ENCODE results near the gene AKAP13. TPM values are rescaled to one million over a fixed set of nuclear protein-coding genes. Genes with fewer than 3 reads are reported as not detected.

The AKAP13 gene
- total RNA-seq, 1 experiment from 2014 or later = 54.5 TPM

GRCh38 chr15:85427286-85428028 is 47.1 kb downstream of the AKAP13 start:
- no peaks in the 10 kb centered on the region for H3K9me3 ChIP-seq (ENCODE audit: low read depth, low read length, poor library complexity, severe bottlenecking)
- ChIA-PET CTCF (no interaction called here), POLR2A (ENCODE audit: low non-redundant PET) (no interaction called here)
- DNase-seq (ENCODE audit: low spot score) = no peak
- peaks cover 29% of the 10 kb centered on the region for H3K4me1 ChIP-seq (ENCODE audit: insufficient read depth, low read length, poor library complexity, severe bottlenecking)
- H3K36me3 ChIP-seq (ENCODE audit: insufficient read depth, low read length, poor library complexity, severe bottlenecking) = no peaks in the 10 kb centered on the region
- H3K27me3 ChIP-seq (replicated peaks; ENCODE audit: insufficient read depth, low read depth, low read length, poor library complexity) = no peaks in the 10 kb centered on the region
- intact Hi-C loops (cut with micrococcal nuclease; ENCODE audit: unreplicated experiment) = no loop called here
- H3K27ac ChIP-seq (ENCODE audit: low read depth, low read length, poor library complexity, severe bottlenecking) = no peak overlapping the region
- H3K4me3 ChIP-seq (ENCODE audit: low read depth, low read length, poor library complexity, severe bottlenecking) = no peak overlapping the region
- no peak for TF ChIP-seq EZH2 (IDR thresholded peaks at IDR 0.05; ENCODE audit: borderline replicate concordance, low read depth, low read length, poor library complexity, severe bottlenecking)
- TF ChIP-seq CTCF (conservative IDR thresholded peaks at IDR 0.05; ENCODE audit: low read depth, low read length) = no peak
- no TSS peak for BruUV-seq (replicated peaks)

- no peak for TF ChIP-seq CTCF (conservative IDR thresholded peaks at IDR 0.05; ENCODE audit: low read depth, low read length)
- no peak for TF ChIP-seq EZH2 (IDR thresholded peaks at IDR 0.05; ENCODE audit: borderline replicate concordance, low read depth, low read length, poor library complexity, severe bottlenecking)
- Histone ChIP-seq H3K4me3 (ENCODE audit: low read depth, low read length, poor library complexity, severe bottlenecking) (no peak overlapping the region), H3K36me3 (ENCODE audit: insufficient read depth, low read length, poor library complexity, severe bottlenecking) (no peaks in the 10 kb centered on the region), H3K27ac (ENCODE audit: low read depth, low read length, poor library complexity, severe bottlenecking) (no peak overlapping the region), H3K4me1 (ENCODE audit: insufficient read depth, low read length, poor library complexity, severe bottlenecking) (peaks cover 17% of the 10 kb centered on the region), H3K9me3 (ENCODE audit: low read depth, low read length, poor library complexity, severe bottlenecking) (no peaks in the 10 kb centered on the region), H3K27me3 (replicated peaks; ENCODE audit: insufficient read depth, low read depth, low read length, poor library complexity) (no peaks in the 10 kb centered on the region)
- DNase-seq (ENCODE audit: low spot score) = no peak
- ChIA-PET CTCF (no interaction called here), POLR2A (ENCODE audit: low non-redundant PET) (no interaction called here)
- intact Hi-C loops (cut with micrococcal nuclease; ENCODE audit: unreplicated experiment) = no loop called here
- BruUV-seq (replicated peaks) = no TSS peak
Observed at GRCh38 chr15:85429522-85429921, 49.1 kb downstream of the AKAP13 start.

GRCh38 chr15:85430406-85431204 is 50.2 kb downstream of the AKAP13 start:
- no peak for DNase-seq (ENCODE audit: low spot score)
- ChIA-PET POLR2A (ENCODE audit: low non-redundant PET) (no interaction called here), CTCF (no interaction called here)
- intact Hi-C loops (cut with micrococcal nuclease; ENCODE audit: unreplicated experiment) = no loop called here
- TF ChIP-seq CTCF (conservative IDR thresholded peaks at IDR 0.05; ENCODE audit: low read depth, low read length) = no peak
- no peak for TF ChIP-seq EZH2 (IDR thresholded peaks at IDR 0.05; ENCODE audit: borderline replicate concordance, low read depth, low read length, poor library complexity, severe bottlenecking)
- Histone ChIP-seq H3K27ac (ENCODE audit: low read depth, low read length, poor library complexity, severe bottlenecking) (no peak overlapping the region), H3K4me1 (ENCODE audit: insufficient read depth, low read length, poor library complexity, severe bottlenecking) (peaks cover 17% of the 10 kb centered on the region), H3K9me3 (ENCODE audit: low read depth, low read length, poor library complexity, severe bottlenecking) (no peaks in the 10 kb centered on the region), H3K36me3 (ENCODE audit: insufficient read depth, low read length, poor library complexity, severe bottlenecking) (no peaks in the 10 kb centered on the region), H3K4me3 (ENCODE audit: low read depth, low read length, poor library complexity, severe bottlenecking) (no peak overlapping the region), H3K27me3 (replicated peaks; ENCODE audit: insufficient read depth, low read depth, low read length, poor library complexity) (no peaks in the 10 kb centered on the region)
- BruUV-seq (replicated peaks) = no TSS peak

All from A673 (cell line).